Measurements from ENCODE around the gene CACNA1H. TPM values are rescaled to one million over a fixed set of nuclear protein-coding genes. Genes with fewer than 3 reads are reported as not detected.

CACNA1H gene
- total RNA-seq, 1 donor from 2014 or later: 2.5 TPM

DNA sequence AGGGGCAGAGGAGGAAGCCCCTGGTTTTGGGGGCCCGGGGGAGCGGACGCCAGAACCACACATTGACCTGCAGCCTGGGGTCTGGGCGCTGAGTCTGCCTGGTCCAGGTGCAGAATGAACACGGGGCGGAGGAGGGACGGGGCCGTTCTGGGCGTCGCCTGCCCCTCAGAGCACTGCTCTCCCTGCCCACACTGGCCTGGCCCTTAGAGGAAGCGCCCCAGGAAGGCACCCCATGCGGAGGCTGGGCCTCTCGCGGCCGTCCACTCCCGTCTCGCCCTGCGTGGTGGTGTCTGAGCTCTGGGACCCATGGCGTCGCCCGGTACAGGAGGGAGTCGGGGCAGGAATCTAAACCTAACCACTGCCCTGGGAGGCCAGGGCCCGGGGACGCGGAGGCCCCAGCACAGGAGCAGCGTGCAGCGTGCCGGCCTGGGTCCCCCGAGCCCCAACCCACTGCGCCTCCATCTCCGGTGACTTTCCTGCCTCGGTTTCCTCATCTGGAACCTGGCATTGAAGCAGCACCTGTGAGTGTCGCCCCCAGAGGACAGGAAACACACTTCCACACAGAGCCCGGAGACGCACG, 107.3 kb downstream of the CACNA1H start:
- intact Hi-C loops (cut with micrococcal nuclease): no loop called here
- no peaks in the 10 kb centered on the region for H3K9me3 ChIP-seq (replicated peaks)
- no peak for DNase-seq
- peaks cover 76% of the 10 kb centered on the region for H3K27me3 ChIP-seq (ENCODE audit: low read depth)
- no peaks in the 10 kb centered on the region for H3K4me1 ChIP-seq
- H3K27ac ChIP-seq (replicated peaks): no peak overlapping the region
- H3K36me3 ChIP-seq: no peaks in the 10 kb centered on the region
- no peak overlapping the region for H3K4me3 ChIP-seq
- TF ChIP-seq, protein P1, sequence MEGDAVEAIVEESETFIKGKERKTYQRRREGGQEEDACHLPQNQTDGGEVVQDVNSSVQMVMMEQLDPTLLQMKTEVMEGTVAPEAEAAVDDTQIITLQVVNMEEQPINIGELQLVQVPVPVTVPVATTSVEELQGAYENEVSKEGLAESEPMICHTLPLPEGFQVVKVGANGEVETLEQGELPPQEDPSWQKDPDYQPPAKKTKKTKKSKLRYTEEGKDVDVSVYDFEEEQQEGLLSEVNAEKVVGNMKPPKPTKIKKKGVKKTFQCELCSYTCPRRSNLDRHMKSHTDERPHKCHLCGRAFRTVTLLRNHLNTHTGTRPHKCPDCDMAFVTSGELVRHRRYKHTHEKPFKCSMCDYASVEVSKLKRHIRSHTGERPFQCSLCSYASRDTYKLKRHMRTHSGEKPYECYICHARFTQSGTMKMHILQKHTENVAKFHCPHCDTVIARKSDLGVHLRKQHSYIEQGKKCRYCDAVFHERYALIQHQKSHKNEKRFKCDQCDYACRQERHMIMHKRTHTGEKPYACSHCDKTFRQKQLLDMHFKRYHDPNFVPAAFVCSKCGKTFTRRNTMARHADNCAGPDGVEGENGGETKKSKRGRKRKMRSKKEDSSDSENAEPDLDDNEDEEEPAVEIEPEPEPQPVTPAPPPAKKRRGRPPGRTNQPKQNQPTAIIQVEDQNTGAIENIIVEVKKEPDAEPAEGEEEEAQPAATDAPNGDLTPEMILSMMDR (IDR thresholded peaks at IDR 0.05; ENCODE audit: borderline replicate concordance): no peak

GRCh38 chr16:1261131-1261892, 108.4 kb downstream of the CACNA1H start:
- H3K27me3 ChIP-seq (ENCODE audit: low read depth): peaks cover 73% of the 10 kb centered on the region

DNA sequence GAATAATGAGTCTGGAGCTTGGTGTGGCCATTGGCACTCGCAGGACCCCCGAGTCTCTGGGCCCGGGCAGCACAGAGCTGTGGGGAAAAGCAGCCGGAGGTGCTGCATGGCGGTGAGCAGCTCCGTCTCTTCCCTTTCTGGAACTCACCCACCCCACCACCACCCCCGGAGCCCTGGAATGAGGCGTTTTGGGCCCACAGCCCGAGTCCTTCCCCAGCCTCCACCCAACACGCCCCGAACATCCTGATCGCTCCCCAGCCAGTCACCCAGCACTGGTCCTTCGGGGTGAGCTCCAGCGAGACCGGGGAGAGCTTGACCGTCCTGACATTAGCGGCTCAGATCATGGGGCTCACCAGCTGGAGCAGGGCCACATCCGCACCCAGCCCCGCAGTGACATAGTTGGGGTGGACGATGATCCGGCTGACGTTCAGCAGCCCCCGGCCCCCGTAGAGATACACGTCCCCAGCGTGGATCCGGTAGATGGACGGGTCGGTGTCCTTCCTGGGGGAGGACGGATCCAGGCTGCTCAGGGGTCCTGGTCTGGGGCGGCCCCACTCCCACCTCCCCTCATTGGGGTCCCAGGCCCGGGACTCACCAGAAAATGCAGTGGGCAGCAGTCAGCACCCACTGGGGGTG, 109.4 kb downstream of the CACNA1H start:
- Histone ChIP-seq H3K27me3 (ENCODE audit: low read depth) (peaks cover 73% of the 10 kb centered on the region), H3K27ac (replicated peaks) (no peak overlapping the region), H3K4me1 (no peaks in the 10 kb centered on the region), H3K36me3 (no peaks in the 10 kb centered on the region), H3K9me3 (replicated peaks) (no peaks in the 10 kb centered on the region), H3K4me3 (no peak overlapping the region)
- intact Hi-C loops (cut with micrococcal nuclease): no loop called here
- no peak for DNase-seq
- TF ChIP-seq, protein P1 (IDR thresholded peaks at IDR 0.05; ENCODE audit: borderline replicate concordance): no peak

More at GRCh38 chr16:1261131-1261892, 108.4 kb downstream of the CACNA1H start:
- TF ChIP-seq, protein P1 (IDR thresholded peaks at IDR 0.05; ENCODE audit: borderline replicate concordance): no peak
- Histone ChIP-seq H3K9me3 (replicated peaks) (no peaks in the 10 kb centered on the region), H3K4me1 (no peaks in the 10 kb centered on the region), H3K36me3 (no peaks in the 10 kb centered on the region), H3K4me3 (no peak overlapping the region), H3K27ac (replicated peaks) (no peak overlapping the region)
- no peak for DNase-seq
- intact Hi-C loops (cut with micrococcal nuclease): no loop called here

DNA sequence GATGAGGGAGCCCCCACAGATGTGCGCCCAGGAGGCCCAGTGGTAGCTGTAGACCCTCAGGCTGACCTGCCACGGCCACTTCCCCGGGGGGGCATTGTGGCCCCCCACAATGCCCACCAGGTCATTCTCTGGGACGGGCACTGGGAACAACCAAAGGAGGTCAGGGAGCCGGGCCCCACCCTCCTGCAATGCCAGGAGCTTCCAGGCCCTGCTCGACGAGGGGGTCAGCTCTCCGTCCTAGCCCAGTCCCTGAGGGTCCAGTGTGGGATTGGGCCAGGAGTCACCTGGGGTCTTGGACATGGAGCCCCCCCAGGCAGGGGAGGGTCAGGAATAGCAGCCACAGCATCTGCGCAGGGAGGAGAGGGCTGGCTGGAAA, 109.9 kb downstream of the CACNA1H start:
- no peaks in the 10 kb centered on the region for H3K9me3 ChIP-seq (replicated peaks)
- peaks cover 70% of the 10 kb centered on the region for H3K27me3 ChIP-seq (ENCODE audit: low read depth)
- no peaks in the 10 kb centered on the region for H3K4me1 ChIP-seq
- TF ChIP-seq, protein P1 (IDR thresholded peaks at IDR 0.05; ENCODE audit: borderline replicate concordance): no peak
- DNase-seq: no peak
- H3K4me3 ChIP-seq: no peak overlapping the region
- intact Hi-C loops (cut with micrococcal nuclease): no loop called here
- H3K27ac ChIP-seq (replicated peaks): no peak overlapping the region
- H3K36me3 ChIP-seq: no peaks in the 10 kb centered on the region

DNA sequence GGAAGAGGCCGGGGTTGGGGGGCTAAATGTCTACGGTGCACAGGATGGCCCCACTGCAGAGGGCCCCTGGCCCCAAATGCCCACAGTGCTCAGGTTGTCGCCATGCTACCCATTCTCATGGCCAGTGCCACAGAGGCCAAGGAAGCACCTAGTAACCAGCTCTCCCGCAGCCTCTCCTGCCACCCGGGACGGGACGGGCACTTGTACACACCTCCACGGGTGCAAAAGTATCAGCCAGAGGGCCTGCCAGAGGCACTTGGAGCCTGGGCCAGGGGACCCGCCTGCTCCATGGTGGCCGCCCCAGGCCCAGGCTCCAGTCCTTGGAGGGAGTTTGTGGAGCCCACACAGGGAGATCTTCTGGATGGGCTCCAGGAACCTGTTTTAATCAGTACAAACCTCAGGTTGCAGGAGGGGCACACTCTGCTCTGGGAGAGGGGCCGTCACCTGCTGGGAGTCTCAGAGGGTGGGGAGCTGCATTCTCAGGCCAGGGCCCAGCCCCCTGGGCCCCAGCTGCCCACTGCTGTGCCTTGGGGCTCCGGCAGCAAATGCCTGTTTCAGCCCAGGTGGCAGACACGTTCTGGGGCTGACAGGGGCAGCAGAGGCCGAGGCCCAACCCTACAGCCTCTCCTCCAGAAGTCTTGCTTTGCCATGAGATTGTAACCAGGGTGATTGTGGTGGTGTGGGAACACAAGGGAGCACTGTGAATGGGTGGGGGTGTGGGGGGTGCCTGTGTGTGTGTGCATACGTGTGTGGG, 110.9 kb downstream of the CACNA1H start:
- H3K4me1 ChIP-seq: no peaks in the 10 kb centered on the region
- no peak overlapping the region for H3K27ac ChIP-seq (replicated peaks)
- intact Hi-C loops (cut with micrococcal nuclease): no loop called here
- no peak for DNase-seq
- H3K9me3 ChIP-seq (replicated peaks): no peaks in the 10 kb centered on the region
- peaks cover 65% of the 10 kb centered on the region for H3K27me3 ChIP-seq (ENCODE audit: low read depth)
- H3K4me3 ChIP-seq: no peak overlapping the region
- TF ChIP-seq, protein P1 (IDR thresholded peaks at IDR 0.05; ENCODE audit: borderline replicate concordance): no peak
- no peaks in the 10 kb centered on the region for H3K36me3 ChIP-seq
